Measurements from ENCODE around the gene BNIP3. TPM values are rescaled to one million over a fixed set of nuclear protein-coding genes. Genes with fewer than 3 reads are reported as not detected.

BNIP3 gene
- polyA plus RNA-seq, 3 donors, result 3.2 to 7.2 (median 4.6) TPM

GRCh38 chr10:131942455-131942854 lies 39.3 kb downstream of the BNIP3 start:
- H3K4me1 ChIP-seq (ENCODE audit: control insufficient read depth in 1 of 2, insufficient read depth in 2 of 2, low read length in 2 of 2), result no peaks in the 10 kb centered on the region
- H3K36me3 Mint-ChIP-seq, result peaks cover 87 to 90% of the 10 kb centered on the region in 2 donors
- H3K4me3 Mint-ChIP-seq, result no peak overlapping the region
- H3K79me2 ChIP-seq (ENCODE audit: insufficient read depth, low read length), result no peaks in the 10 kb centered on the region
- H3K9me3 Mint-ChIP-seq, result peaks cover 0 to 3% (median 0%) of the 10 kb centered on the region in 7 donors
- H3K36me3 ChIP-seq (replicated peaks in 1 of 2; ENCODE audit: control insufficient read depth in 1 of 2, insufficient read depth in 2 of 2, low read length in 2 of 2), result peaks cover 82 to 96% of the 10 kb centered on the region in 2 donors
- H3K4me2 ChIP-seq (replicated peaks; ENCODE audit: extremely low read depth, low read length, poor library complexity, severe bottlenecking), result no peak overlapping the region
- no peak overlapping the region for H3K4me3 ChIP-seq (replicated peaks in 1 of 3; ENCODE audit: low read depth in 2 of 3, low read length in 3 of 3)
- H3K9ac ChIP-seq (ENCODE audit: insufficient read depth, low read length, poor library complexity, severe bottlenecking), result no peak overlapping the region
- DNase-seq, result no peak
- no peak overlapping the region for H3K27ac ChIP-seq (ENCODE audit: low read depth in 1 of 2, low read length in 2 of 2)
- no CpG with 5 or more reads among the region's 1 CpG for WGBS (ENCODE audit: insufficient coverage)
- no peak overlapping the region for H2AFZ ChIP-seq (ENCODE audit: insufficient read depth, low read depth, low read length, poor library complexity, severe bottlenecking)
- H3K27me3 Mint-ChIP-seq (ENCODE audit: low read depth in 3 of 3), result peaks cover 0 to 2% (median 1%) of the 10 kb centered on the region in 3 donors
- H3K27ac Mint-ChIP-seq, result no peak overlapping the region
- intact Hi-C loops (cut with micrococcal nuclease), result no loop called here
- no peak for TF ChIP-seq CTCF (IDR thresholded peaks at IDR 0.05)
- no peaks in the 10 kb centered on the region for H3K9me3 ChIP-seq (replicated peaks in 1 of 2; ENCODE audit: control insufficient read depth in 1 of 2, insufficient read depth in 1 of 2, low read length in 2 of 2)
- no peaks in the 10 kb centered on the region for H3K27me3 ChIP-seq (ENCODE audit: control insufficient read depth in 2 of 2, insufficient read depth in 2 of 2, low read length in 2 of 2)
- peaks cover 38% of the 10 kb centered on the region for H4K20me1 ChIP-seq (ENCODE audit: insufficient read depth, low read length)
- no peaks in the 10 kb centered on the region for H3K4me1 Mint-ChIP-seq

GRCh38 chr10:131938681-131939080 lies 43.0 kb downstream of the BNIP3 start:
- Histone ChIP-seq H3K4me1 (ENCODE audit: control insufficient read depth in 1 of 2, insufficient read depth in 2 of 2, low read length in 2 of 2) (no peaks in the 10 kb centered on the region), H3K4me2 (replicated peaks; ENCODE audit: extremely low read depth, low read length, poor library complexity, severe bottlenecking) (no peak overlapping the region), H4K20me1 (ENCODE audit: insufficient read depth, low read length) (peaks cover 70% of the 10 kb centered on the region), H3K4me3 (replicated peaks in 1 of 3; ENCODE audit: low read depth in 2 of 3, low read length in 3 of 3) (no peak overlapping the region), H2AFZ (ENCODE audit: insufficient read depth, low read depth, low read length, poor library complexity, severe bottlenecking) (no peak overlapping the region), H3K9me3 (replicated peaks in 1 of 2; ENCODE audit: control insufficient read depth in 1 of 2, insufficient read depth in 1 of 2, low read length in 2 of 2) (no peaks in the 10 kb centered on the region), H3K27ac (ENCODE audit: low read depth in 1 of 2, low read length in 2 of 2) (no peak overlapping the region), H3K9ac (ENCODE audit: insufficient read depth, low read length, poor library complexity, severe bottlenecking) (no peak overlapping the region), H3K79me2 (ENCODE audit: insufficient read depth, low read length) (peaks cover 18% of the 10 kb centered on the region), H3K27me3 (ENCODE audit: control insufficient read depth in 2 of 2, insufficient read depth in 2 of 2, low read length in 2 of 2) (no peaks in the 10 kb centered on the region), H3K36me3 (replicated peaks in 1 of 2; ENCODE audit: control insufficient read depth in 1 of 2, insufficient read depth in 2 of 2, low read length in 2 of 2) (peaks cover 76 to 93% of the 10 kb centered on the region in 2 donors)
- no peak for TF ChIP-seq CTCF (IDR thresholded peaks at IDR 0.05)
- intact Hi-C loops (cut with micrococcal nuclease), result no loop called here
- H3K27ac Mint-ChIP-seq, result no peak overlapping the region
- H3K4me1 Mint-ChIP-seq, result no peaks in the 10 kb centered on the region
- DNase-seq, result no peak
- WGBS (ENCODE audit: insufficient coverage), result 97% methylated on average over 10 of the region's 10 CpGs
- peaks cover 0 to 3% (median 0%) of the 10 kb centered on the region in 7 donors for H3K9me3 Mint-ChIP-seq
- H3K36me3 Mint-ChIP-seq, result peaks cover 70 to 87% of the 10 kb centered on the region in 2 donors
- no peak overlapping the region for H3K4me3 Mint-ChIP-seq
- H3K27me3 Mint-ChIP-seq (ENCODE audit: low read depth in 3 of 3), result peaks cover 0 to 2% (median 1%) of the 10 kb centered on the region in 3 donors

Data from CD14-positive monocyte (primary cell).